AG10803 (cell line): Measurements from ENCODE around the gene PLOD1.

Experiments used
- DNase-seq: peaks from one replicate; pipeline ENCODE4 v3.0.0; 2010; ENCODE audit warnings: low read depth
- H3K4me3 ChIP-seq: 2 replicates; pipeline ENCODE4 v1.5.1; 2011; ENCODE audit warnings: mild to moderate bottlenecking, low read length, control low read depth
- CTCF ChIP-seq: conservative IDR thresholded peaks from 2 replicates; pipeline ENCODE4 v1.5.1; 2011; ENCODE audit warnings: mild to moderate bottlenecking, low read length, control low read depth, inconsistent platforms

The PLOD1 gene

DNA sequence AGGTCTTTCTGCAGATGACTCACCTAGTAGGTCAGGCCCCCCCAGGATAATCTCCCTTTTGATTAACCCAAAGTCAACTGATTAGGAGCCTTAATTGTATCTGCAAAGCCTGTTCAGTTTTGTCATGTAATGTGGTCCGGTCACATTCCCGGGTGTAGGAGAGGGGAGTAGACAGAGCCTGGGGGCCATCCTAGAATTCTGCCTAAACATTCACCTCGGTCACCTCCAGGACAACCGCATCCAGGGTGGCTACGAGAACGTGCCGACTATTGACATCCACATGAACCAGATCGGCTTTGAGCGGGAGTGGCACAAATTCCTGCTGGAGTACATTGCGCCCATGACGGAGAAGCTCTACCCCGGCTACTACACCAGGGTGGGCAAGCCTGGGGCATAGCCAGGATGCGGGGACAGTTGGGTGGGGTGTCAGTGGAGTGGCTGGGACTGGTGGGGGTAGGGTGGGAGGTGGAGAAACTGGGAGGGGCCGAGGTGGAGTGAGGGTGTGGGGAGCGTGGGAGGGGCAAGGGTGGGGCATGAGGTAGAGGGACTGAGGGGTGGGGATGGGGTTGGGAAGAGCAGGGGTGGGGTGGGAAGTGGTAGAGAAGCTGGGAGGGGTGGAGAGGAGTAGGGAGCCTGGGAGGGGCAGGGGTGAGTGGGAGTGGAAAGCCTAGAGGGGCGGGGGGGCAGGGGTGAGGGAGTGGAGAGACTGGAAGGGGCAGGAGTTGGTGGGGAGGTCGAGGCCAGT is 36.1 kb downstream of the PLOD1 start:
- no peak overlapping the region for H3K4me3 ChIP-seq
- TF ChIP-seq CTCF = no peak
- no peak for DNase-seq

- no peak overlapping the region for H3K4me3 ChIP-seq
- TF ChIP-seq CTCF = no peak
- peak; percentile 90 for DNase-seq
Observed at GRCh38 chr1:11977625-11978024, 43.1 kb downstream of the PLOD1 start.

- no peak for TF ChIP-seq CTCF
- no peak overlapping the region for H3K4me3 ChIP-seq
- no peak for DNase-seq
Observed at GRCh38 chr1:11978301-11978700, 43.8 kb downstream of the PLOD1 start.

DNA sequence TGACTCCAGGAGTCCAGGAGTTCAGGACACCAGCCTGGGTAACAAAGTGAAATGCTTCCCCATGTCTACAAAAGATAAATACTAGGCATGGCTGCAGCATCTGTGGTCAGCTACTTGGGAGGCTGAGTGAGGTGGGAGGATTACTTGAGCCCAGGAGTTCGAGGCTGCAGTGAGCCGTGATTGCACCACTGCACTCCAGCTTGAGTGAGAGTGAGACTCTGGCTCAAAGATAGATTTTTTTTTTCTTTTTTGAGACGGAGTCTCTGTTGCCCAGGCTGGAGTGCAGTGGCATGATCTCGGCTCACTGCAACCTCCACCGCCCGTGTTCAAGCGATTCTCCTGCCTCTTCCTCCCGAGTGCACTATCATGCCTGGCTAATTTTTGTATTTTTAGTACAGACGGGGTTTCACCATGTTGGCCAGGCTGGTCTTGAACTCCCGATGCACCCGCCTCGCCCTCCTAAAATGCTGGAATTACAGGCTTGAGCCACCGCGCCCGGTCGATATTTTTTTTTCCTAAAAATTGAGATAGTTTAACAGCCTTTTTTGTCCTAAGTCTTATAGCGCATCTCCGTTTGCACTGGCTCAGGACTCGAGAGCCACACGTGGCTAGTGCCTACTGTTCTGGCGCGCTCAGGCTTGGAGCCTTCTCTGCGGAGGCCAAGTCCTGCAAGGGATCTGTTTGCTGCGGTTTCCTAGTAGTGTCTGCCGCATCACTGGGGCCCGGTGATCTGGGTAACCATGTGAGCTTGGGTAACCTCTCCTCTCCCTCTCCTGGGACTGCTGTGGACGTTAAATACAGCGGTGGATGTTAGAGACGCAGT is 44.7 kb downstream of the PLOD1 start:
- no peak for DNase-seq
- H3K4me3 ChIP-seq = peak overlapping the region; percentile 94
- no peak for TF ChIP-seq CTCF

- peak; percentile 95 for DNase-seq
- TF ChIP-seq CTCF = no peak
- peak within 1 kb of the TSS; percentile 94 for H3K4me3 ChIP-seq
Observed at GRCh38 chr1:11979851-11980675, 45.5 kb downstream of the PLOD1 start, which contains the start of gene MFN2. MFN2 (plus strand) TSS chr1:11980444; CDS start chr1:11989169, 8,725 bp downstream.

GRCh38 chr1:11980676-11980972 is 46.1 kb downstream of the PLOD1 start:
- peak overlapping the region; percentile 94 for H3K4me3 ChIP-seq
- no peak for TF ChIP-seq CTCF
- DNase-seq = no peak
